BE2C (cell line): ENCODE measurements around the gene ADGRG6.

Experiments
- DNase-seq: peaks from one replicate; pipeline ENCODE4 v3.0.0-alpha.2; 2020
- H3K27me3 ChIP-seq: fragments of 250-450 bp; sonication (Bioruptor Pico); 2 replicates; pipeline ENCODE4 v1.5.1; 2020; ENCODE audit warnings: mild to moderate bottlenecking
- H3K36me3 ChIP-seq: fragments of 250-450 bp; sonication (Bioruptor Pico); 2 replicates; pipeline ENCODE4 v1.5.1; 2020; ENCODE audit warnings: mild to moderate bottlenecking
- H3K4me1 ChIP-seq: fragments of 250-450 bp; sonication (Bioruptor Pico); 2 replicates; pipeline ENCODE4 v1.5.1; 2020
- H3K4me3 ChIP-seq: 2 replicates; pipeline ENCODE4 v1.5.1; 2011; ENCODE audit warnings: low read depth, low read length
- H3K9me3 ChIP-seq: fragments of 250-450 bp; sonication (Bioruptor Pico); 2 replicates; pipeline ENCODE4 v1.5.1; 2020
- TF ChIP-seq, protein P1 (sequence below): IDR thresholded peaks from 2 replicates; pipeline ENCODE4 v1.5.1; 2012; ENCODE audit warnings: mild to moderate bottlenecking, low read depth, low read length

ADGRG6 gene

DNA sequence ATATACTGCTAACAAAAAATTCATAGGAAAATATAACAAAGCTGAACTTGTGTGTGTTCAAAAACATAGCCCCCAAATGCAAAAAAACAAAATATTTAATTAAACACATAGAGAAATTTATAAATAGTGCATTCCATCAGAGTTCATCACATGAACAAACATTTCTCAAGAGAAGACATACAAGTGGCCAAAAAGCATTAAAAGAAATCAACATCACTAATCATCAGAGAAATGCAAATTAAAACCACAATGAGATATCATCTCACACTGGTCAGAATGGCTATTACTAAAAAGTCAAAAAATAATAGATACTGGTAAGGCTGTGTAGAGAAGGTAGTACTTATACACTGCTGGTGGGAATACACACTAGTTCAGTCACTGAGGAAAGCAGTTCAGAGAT, 39.6 kb upstream of the ADGRG6 start:
- H3K27me3 ChIP-seq: no peaks in the 10 kb centered on the region
- TF ChIP-seq, protein P1, sequence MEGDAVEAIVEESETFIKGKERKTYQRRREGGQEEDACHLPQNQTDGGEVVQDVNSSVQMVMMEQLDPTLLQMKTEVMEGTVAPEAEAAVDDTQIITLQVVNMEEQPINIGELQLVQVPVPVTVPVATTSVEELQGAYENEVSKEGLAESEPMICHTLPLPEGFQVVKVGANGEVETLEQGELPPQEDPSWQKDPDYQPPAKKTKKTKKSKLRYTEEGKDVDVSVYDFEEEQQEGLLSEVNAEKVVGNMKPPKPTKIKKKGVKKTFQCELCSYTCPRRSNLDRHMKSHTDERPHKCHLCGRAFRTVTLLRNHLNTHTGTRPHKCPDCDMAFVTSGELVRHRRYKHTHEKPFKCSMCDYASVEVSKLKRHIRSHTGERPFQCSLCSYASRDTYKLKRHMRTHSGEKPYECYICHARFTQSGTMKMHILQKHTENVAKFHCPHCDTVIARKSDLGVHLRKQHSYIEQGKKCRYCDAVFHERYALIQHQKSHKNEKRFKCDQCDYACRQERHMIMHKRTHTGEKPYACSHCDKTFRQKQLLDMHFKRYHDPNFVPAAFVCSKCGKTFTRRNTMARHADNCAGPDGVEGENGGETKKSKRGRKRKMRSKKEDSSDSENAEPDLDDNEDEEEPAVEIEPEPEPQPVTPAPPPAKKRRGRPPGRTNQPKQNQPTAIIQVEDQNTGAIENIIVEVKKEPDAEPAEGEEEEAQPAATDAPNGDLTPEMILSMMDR: no peak
- no peaks in the 10 kb centered on the region for H3K9me3 ChIP-seq
- no peaks in the 10 kb centered on the region for H3K36me3 ChIP-seq
- no peak for DNase-seq
- H3K4me1 ChIP-seq: no peaks in the 10 kb centered on the region
- H3K4me3 ChIP-seq: no peak overlapping the region

DNA sequence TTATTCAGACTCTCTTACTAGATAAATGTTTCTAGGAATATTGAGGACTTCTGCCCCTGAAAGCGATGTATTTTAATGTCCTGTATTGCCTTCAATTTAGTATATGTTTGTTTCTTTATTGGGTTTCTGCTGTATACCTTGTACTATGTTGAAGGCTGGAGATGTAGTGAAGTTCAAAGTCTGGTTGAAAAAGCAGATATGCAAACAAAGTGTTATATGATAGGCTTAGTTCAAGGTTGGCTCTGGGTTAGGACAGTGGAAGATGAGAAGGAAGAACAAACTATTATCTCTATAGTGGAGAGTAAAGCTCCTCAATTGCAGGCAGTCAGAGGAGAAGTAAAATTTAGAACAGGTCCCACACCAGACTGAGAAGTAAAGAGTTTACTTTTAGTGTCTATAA, 36.3 kb upstream of the ADGRG6 start:
- H3K4me3 ChIP-seq: no peak overlapping the region
- DNase-seq: no peak
- TF ChIP-seq, protein P1: no peak
- H3K36me3 ChIP-seq: no peaks in the 10 kb centered on the region
- no peaks in the 10 kb centered on the region for H3K27me3 ChIP-seq
- H3K4me1 ChIP-seq: no peaks in the 10 kb centered on the region
- H3K9me3 ChIP-seq: no peaks in the 10 kb centered on the region

DNA sequence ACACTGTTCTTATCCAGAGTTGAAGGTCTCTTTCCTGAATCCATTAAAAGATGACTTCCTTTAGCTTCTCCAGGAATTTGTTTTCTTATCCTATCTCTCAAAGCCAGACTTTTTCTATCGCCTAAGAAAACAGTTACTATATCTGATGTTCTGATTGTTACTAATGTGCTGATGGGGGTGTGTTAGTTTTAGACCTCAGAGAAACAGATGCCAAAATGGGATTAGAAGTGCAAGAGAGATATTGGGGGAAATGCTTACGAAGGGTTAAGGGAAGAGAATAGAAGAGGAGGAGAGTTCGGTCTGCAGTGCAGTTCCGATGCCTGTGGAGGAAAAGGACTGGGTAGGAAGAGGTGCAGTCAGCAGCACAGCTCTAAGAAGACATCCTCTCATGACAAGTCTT, 35.7 kb upstream of the ADGRG6 start:
- H3K9me3 ChIP-seq: no peaks in the 10 kb centered on the region
- H3K36me3 ChIP-seq: no peaks in the 10 kb centered on the region
- H3K4me3 ChIP-seq: no peak overlapping the region
- no peak for DNase-seq
- H3K4me1 ChIP-seq: no peaks in the 10 kb centered on the region
- TF ChIP-seq, protein P1: no peak
- no peaks in the 10 kb centered on the region for H3K27me3 ChIP-seq

DNA sequence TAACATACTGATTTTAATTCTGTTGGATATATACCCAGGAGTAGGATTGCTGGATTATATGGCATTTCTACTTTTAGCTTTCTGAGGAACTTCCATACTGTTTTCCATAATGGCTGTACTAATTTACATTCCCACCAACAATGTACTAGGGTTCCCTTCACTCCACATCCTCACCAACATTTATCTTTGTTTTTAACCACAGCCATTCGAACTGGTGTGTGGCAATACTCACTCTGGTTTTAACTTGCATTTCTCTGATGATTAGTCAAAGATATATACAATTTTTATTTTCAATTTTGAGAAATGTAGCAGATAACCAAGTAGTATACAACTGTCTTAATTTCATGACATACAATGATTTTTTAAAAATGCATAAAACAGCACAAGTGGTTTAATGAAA, 30.3 kb upstream of the ADGRG6 start:
- H3K27me3 ChIP-seq: no peaks in the 10 kb centered on the region
- no peak overlapping the region for H3K4me3 ChIP-seq
- no peaks in the 10 kb centered on the region for H3K4me1 ChIP-seq
- no peaks in the 10 kb centered on the region for H3K9me3 ChIP-seq
- no peaks in the 10 kb centered on the region for H3K36me3 ChIP-seq
- no peak for DNase-seq
- TF ChIP-seq, protein P1: no peak

DNA sequence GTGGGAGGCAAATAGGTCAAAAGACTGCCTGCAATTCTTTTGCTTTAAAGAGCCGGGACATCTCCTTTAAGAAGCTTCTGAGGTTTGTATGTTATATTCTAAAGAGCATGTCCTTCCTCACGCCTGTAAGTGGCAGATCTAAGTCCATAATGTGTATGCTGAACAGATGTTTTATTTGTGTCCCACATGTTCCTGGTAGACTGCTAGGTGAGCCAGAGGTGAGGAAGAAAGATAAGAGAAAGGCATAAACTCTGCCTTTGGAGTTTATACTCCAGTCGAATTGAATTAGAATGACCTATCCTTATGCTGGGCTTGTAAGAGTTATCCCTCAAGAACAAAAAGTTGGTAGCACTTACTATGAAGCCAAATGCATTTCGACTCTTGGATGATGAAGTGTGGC, 27.2 kb upstream of the ADGRG6 start:
- Histone ChIP-seq H3K36me3 (no peaks in the 10 kb centered on the region), H3K27me3 (no peaks in the 10 kb centered on the region), H3K4me3 (no peak overlapping the region), H3K4me1 (no peaks in the 10 kb centered on the region), H3K9me3 (no peaks in the 10 kb centered on the region)
- DNase-seq: no peak
- TF ChIP-seq, protein P1: no peak

DNA sequence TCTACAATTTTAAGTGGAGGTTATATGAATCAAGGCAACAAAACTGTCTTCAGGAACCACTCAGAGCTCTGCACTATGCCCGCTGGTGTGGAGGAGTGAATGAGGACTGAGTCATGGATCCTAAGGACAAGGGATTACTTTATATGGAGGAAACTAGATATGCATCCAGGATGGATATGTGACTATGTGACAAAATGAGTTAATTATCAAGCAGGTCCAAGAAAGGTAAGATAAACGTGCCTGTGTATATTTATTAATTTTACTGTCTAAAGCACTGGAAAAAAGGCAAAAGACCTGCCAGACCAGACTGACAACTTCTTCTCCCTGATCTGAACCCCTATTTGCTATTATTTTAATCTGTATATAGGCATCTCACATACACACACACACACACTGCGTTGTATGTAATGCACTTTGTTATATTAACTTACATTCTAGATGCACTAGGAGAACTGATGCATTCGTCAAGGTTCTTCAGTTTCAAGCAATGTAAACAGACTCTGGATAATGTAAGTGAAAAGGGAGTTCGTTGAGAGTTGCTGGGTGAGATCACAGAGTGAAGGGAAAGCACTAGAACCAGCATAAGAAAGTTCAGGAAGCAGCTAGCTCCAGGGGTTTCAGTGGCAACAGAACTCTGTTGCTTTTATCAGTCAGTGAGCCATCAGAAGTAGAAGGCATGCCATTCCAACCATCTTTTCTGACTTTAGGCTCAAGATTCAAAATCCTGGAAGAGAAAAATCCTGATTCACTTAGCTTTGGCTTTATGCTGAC, 26.4 kb upstream of the ADGRG6 start:
- DNase-seq: no peak
- Histone ChIP-seq H3K4me3 (no peak overlapping the region), H3K27me3 (no peaks in the 10 kb centered on the region), H3K36me3 (no peaks in the 10 kb centered on the region), H3K4me1 (no peaks in the 10 kb centered on the region), H3K9me3 (no peaks in the 10 kb centered on the region)
- TF ChIP-seq, protein P1: no peak
